Right lobe of liver (tissue), 6 donors: ENCODE measurements around the gene INSIG2. TPM values are rescaled to one million over a fixed set of nuclear protein-coding genes. Genes with fewer than 3 reads are reported as not detected.

ENCODE experiments used
- ATAC-seq, 4 donors: fragments of 200-7000 bp; cut with Tn5 transposase; one replicate each; pipeline ENCODE4 v1.9.1; 2020; ENCODE audit warnings: mild to moderate bottlenecking in 4 of 4, moderate library complexity in 4 of 4
- DNase-seq, 3 donors: peaks; one replicate each; pipeline ENCODE4 v3.0.0-alpha.2; 2020
- H3K27ac ChIP-seq, 3 donors: fragments of 200-600 bp; one replicate each; pipeline ENCODE4 v1.8.0; 2022
- H3K27me3 ChIP-seq, 2 donors: fragments of 200-600 bp; one replicate each; pipeline ENCODE4 v1.8.0; 2022
- H3K36me3 ChIP-seq, 4 donors: fragments of 200-600 bp; sonication (generic) in 1 of 4; one replicate each; pipeline versions ENCODE4 v1.5.1 to v1.8.0; 2017 to 2022; ENCODE audit warnings: control low read depth in 1 of 4
- H3K4me1 ChIP-seq, 4 donors: fragments of 200-600 bp; sonication (generic) in 1 of 4; one replicate each; pipeline versions ENCODE4 v1.5.1 to v1.8.0; 2017 to 2022; ENCODE audit warnings: control low read depth in 1 of 4
- H3K4me3 ChIP-seq, 3 donors: fragments of 200-600 bp; one replicate each; pipeline ENCODE4 v1.8.0; 2022
- H3K9me3 ChIP-seq, 4 donors: fragments of 200-600 bp; sonication (generic) in 1 of 4; one replicate each; pipeline versions ENCODE4 v1.5.1 to v1.8.0; 2017 to 2022; ENCODE audit warnings: control low read depth in 1 of 4
- POLR2A ChIP-seq: fragments of 450-650 bp; IDR thresholded peaks from one replicate; pipeline ENCODE4 v1.6.1; 2017; ENCODE audit warnings: antibody characterized with exemption, mild to moderate bottlenecking
- WGBS: methylation state at CpG from one replicate; pipeline ENCODE4 v1.1.6; 2018; ENCODE audit warnings: low coverage, low lambda C conversion rate; ENCODE audit not compliant: insufficient coverage; ENCODE audit errors: missing lambda C conversion rate; 5-methylcytosine and 5-hydroxymethylcytosine counted together
- intact Hi-C, 2 donors: fragments of 100-400 bp; cut with DNase I; formaldehyde crosslinking; loops; one replicate each; pipeline versions ENCODE4 v1.11.2 to v1.14.1; 2022
- total RNA-seq, 6 experiments: library from RNA; depleted of rRNA in 2 of 6; stranded (reverse); fragments of >200 nt in 2 of 6; fragmentation: NEBNext Ultra II Directional in 3 of 6; extraction: Animal tissue kit (Norgen Biotek cat#: 25700) in 3 of 6; gene quantifications; one replicate each; pipeline versions ENCODE4 v1.1.0 to v1.2.4, GENCODE V29; 2016 to 2023
- TF ChIP-seq, protein P1 (sequence below), 4 donors: fragments of 200-600 bp in 3 of 4; fragments of 450-650 bp in 1 of 4; IDR thresholded peaks; one replicate each; pipeline versions ENCODE4 v1.5.1 to v1.8.0; 2016 to 2022; ENCODE audit warnings: antibody characterized with exemption in 4 of 4, mild to moderate bottlenecking in 2 of 4
- donor health status: DM: no; HTN: yes; CAD: no.
- donor health status: DM: no; HTN: no; CAD: no.
- donor health status: DM: no; HTN: no; CAD: no.
- donor health status: DM: no; HTN: yes; CAD: no.
- donor health status: DM: no; HTN: yes; CAD: no.

Gene INSIG2
- total RNA-seq, 6 experiments from 2014 or later: 13.0 to 53.9 (median 18.9) TPM

DNA sequence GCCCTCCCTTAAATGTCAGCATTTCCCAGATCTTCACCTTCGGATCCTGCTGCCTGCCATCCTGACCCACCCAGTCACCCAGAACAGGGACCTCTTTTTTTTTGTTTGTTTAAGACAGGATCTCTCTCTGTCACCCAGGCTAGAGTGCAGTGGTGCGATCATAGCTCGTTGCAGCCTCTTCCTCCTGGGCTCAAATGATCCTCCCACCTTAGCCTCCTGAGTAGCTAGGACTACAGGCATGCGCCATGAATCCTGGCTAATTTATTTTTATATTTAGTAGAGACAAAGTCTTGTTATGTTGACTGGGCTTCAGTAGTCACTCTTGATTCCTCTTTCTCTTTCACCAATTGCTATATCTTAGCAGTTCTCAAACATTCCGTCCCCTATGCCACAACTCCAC lies 39.0 kb downstream of the INSIG2 start:
- DNase-seq (no peak), ATAC-seq (no peak)
- TF ChIP-seq, protein P1, sequence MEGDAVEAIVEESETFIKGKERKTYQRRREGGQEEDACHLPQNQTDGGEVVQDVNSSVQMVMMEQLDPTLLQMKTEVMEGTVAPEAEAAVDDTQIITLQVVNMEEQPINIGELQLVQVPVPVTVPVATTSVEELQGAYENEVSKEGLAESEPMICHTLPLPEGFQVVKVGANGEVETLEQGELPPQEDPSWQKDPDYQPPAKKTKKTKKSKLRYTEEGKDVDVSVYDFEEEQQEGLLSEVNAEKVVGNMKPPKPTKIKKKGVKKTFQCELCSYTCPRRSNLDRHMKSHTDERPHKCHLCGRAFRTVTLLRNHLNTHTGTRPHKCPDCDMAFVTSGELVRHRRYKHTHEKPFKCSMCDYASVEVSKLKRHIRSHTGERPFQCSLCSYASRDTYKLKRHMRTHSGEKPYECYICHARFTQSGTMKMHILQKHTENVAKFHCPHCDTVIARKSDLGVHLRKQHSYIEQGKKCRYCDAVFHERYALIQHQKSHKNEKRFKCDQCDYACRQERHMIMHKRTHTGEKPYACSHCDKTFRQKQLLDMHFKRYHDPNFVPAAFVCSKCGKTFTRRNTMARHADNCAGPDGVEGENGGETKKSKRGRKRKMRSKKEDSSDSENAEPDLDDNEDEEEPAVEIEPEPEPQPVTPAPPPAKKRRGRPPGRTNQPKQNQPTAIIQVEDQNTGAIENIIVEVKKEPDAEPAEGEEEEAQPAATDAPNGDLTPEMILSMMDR (IDR thresholded peaks at IDR 0.05): no peak
- no peak for TF ChIP-seq POLR2A
- H3K4me1 ChIP-seq: peaks cover 0 to 23% (median 11%) of the 10 kb centered on the region in 4 donors
- H3K36me3 ChIP-seq: no peaks in the 10 kb centered on the region
- intact Hi-C loops: no loop called here
- no peaks in the 10 kb centered on the region for H3K9me3 ChIP-seq
- no peak overlapping the region for H3K4me3 ChIP-seq
- H3K27ac ChIP-seq: no peak overlapping the region
- WGBS: 85% methylated on average over 5 of the region's 5 CpGs
- no peaks in the 10 kb centered on the region for H3K27me3 ChIP-seq

DNA sequence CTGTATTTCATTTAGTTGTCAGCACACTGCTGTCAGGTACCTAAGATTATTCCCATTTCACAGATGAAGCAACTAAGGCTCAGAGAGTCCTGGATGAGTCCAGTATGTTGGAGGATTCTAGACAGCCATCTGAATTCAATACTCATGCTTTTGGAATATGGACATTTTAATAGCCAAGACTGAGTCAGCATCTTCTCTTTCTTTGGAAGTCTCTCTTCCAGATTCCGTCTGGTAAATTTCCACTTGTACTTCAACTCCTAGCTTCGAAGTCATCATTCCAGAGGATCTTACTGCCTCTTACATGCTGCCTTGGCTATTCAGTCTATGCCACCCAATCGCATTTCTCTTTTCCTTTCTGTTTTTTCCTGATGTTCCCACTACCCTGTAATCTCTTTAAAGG lies 40.6 kb downstream of the INSIG2 start:
- intact Hi-C loops: no loop called here
- peaks cover 0 to 7% (median 3%) of the 10 kb centered on the region in 4 donors for H3K4me1 ChIP-seq
- DNase-seq (no peak), ATAC-seq (no peak)
- H3K36me3 ChIP-seq: no peaks in the 10 kb centered on the region
- no peaks in the 10 kb centered on the region for H3K9me3 ChIP-seq
- H3K27me3 ChIP-seq: no peaks in the 10 kb centered on the region
- no peak overlapping the region for H3K4me3 ChIP-seq
- no peak overlapping the region for H3K27ac ChIP-seq
- no peak for TF ChIP-seq POLR2A
- TF ChIP-seq, protein P1 (IDR thresholded peaks at IDR 0.05): no peak
- WGBS: 76% methylated on average over 3 of the region's 3 CpGs

GRCh38 chr2:118130385-118130784 lies 42.1 kb downstream of the INSIG2 start:
- Histone ChIP-seq H3K9me3 (no peaks in the 10 kb centered on the region), H3K4me1 (no peaks in the 10 kb centered on the region), H3K27me3 (no peaks in the 10 kb centered on the region), H3K27ac (no peak overlapping the region), H3K36me3 (no peaks in the 10 kb centered on the region), H3K4me3 (no peak overlapping the region)
- no peak for ATAC-seq
- intact Hi-C loops: no loop called here
- no peak for DNase-seq
- no peak for TF ChIP-seq POLR2A
- TF ChIP-seq, protein P1 (IDR thresholded peaks at IDR 0.05): no peak
- WGBS: 74% methylated on average over 3 of the region's 7 CpGs

DNA sequence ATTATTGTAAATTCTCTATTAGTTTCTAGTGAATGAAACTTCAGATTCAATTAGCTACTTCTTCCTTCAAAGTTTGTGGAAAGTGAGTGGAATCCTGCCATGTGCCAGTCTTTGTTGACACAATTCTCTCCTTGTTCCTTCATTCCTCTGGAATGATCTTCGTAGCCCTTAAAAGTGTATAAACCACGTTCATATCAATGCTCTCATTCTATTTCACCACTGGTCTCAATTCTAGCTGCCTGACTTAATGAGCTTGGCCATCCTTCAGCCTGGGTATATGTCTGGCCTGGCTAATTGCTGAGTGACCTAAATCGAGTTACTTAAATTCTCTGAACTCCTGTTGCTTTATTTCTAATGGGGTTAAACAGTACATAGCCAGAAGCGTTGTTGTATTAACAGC lies 43.5 kb downstream of the INSIG2 start:
- DNase-seq (no peak), ATAC-seq (no peak)
- Histone ChIP-seq H3K36me3 (no peaks in the 10 kb centered on the region), H3K27me3 (no peaks in the 10 kb centered on the region), H3K9me3 (no peaks in the 10 kb centered on the region), H3K4me3 (no peak overlapping the region), H3K27ac (no peak overlapping the region), H3K4me1 (no peaks in the 10 kb centered on the region)
- no peak for TF ChIP-seq POLR2A
- TF ChIP-seq, protein P1 (IDR thresholded peaks at IDR 0.05): no peak
- intact Hi-C loops: no loop called here
- 68% methylated on average over 4 of the region's 4 CpGs for WGBS

- no peaks in the 10 kb centered on the region for H3K27me3 ChIP-seq
- no peaks in the 10 kb centered on the region for H3K9me3 ChIP-seq
- no peak overlapping the region for H3K27ac ChIP-seq
- TF ChIP-seq POLR2A: no peak
- TF ChIP-seq, protein P1 (IDR thresholded peaks at IDR 0.05): no peak
- H3K4me1 ChIP-seq: no peaks in the 10 kb centered on the region
- 72% methylated on average over 2 of the region's 2 CpGs for WGBS
- no peak for ATAC-seq
- no peaks in the 10 kb centered on the region for H3K36me3 ChIP-seq
- no peak overlapping the region for H3K4me3 ChIP-seq
- no peak for DNase-seq
- intact Hi-C loops: no loop called here
Observed at GRCh38 chr2:118133916-118134315, 45.6 kb downstream of the INSIG2 start.
